HG03159 (cell line): ENCODE data around the gene DPP6.
"Not testable (repeated sequence)": the region's sequence is repeated elsewhere in the genome, so short reads cannot be mapped to it uniquely, and the experiment has no call there.

ENCODE experiments used
- ATAC-seq: cut with Tn5 transposase; IDR thresholded peaks from one replicate; pipeline ENCODE4 v1.9.1; 2021; ENCODE audit warnings: mild to moderate bottlenecking, moderate library complexity; ENCODE audit not compliant: unreplicated experiment

DPP6 gene

DNA sequence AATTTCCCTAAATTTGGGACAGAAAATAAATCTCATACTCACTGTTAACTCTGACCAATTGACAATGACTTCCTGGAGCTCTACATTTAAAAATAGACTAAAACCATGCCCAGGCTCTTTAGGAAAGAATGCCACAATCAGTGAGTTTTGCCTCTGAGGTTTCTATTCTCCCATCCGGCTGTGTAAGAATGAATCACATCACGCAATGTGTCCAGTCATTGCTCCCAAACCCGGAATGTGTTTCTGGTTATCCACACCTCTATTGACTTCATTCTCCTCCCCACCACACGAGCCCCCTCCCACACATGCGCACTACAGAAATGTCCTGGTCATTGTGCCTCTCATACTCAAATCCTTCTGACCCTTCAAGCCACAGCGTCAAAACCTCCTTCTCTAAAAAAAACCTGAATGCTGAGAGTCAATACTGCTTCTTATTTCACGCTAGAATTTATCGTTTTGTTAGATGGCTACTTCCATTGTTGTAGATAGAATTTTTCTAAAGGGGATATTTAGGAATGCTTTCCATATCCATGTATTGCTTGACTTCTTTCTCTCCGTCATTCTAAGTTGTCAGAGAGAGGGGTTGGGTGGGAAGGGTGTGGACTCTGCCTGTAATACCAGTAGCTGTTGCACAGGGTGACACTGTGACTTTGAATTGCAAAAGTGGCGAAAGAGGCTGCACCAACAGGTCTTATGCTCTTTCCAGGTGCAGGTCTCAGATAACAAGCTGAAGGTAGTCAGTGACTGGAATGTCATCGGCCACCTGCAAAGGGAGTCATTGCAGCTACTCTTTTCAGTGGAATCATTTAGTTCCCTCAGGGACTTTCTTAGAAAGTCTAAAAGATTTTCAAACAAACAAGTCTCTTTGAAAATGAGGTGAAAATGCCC lies 594.2 kb downstream of the DPP6 start:
- no peak for ATAC-seq

DNA sequence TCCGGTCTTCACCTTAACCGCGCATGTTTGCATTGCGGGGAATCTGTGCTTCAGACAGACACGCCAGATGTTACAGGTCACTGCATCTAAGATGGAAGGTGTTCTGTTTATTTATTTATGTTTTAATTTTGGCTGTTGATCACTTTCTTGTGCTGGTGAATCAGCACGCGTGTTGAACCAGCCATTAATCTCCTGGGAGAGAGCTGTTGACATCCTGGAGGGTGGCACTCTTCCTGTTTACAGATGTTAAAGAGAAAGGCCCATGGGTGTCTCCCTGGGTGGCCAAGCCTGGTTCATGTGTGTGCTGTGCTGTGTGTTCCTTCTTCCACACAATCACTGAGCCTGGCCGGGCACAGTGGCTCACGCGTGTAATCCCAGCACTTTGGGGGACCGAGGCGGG lies 595.4 kb downstream of the DPP6 start:
- no peak for ATAC-seq

DNA sequence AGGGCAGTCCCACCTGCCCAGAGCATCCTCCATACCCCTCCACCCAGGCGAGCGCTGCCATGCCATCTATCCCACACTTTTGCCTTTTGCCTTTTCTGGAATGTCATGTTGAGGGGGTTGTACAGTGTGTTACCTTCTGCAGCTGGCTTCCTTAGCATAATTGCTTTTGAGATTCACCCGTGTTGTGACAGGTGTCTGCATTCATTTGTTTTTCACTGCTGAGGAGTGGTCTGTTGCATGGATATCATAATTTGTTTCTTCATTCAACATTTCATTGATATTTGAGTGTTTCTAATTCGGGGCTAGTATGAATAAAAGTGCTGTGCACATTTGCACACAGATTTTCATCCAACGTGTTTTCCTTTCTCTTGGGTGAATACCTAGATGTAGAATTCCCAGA lies 596.8 kb downstream of the DPP6 start:
- no peak for ATAC-seq

DNA sequence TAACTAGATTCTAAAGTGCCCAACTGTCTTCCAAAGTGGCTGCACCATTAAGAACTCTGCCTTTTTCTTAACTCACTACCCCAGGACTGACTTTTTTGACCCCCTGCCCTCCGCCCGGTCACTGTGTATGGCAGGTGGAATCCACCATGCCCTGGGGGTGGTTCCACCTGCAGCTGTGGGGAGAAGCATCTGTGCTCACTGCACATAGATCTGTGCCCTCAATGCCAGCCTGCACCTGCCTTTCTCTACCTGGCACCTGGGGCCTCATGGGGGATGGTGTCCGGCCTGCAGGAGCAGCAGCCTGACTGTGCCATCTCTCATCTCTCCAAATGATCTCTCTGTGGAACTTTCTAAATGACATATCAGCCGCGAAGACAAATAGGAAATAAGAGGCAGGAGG lies 597.2 kb downstream of the DPP6 start:
- no peak for ATAC-seq

DNA sequence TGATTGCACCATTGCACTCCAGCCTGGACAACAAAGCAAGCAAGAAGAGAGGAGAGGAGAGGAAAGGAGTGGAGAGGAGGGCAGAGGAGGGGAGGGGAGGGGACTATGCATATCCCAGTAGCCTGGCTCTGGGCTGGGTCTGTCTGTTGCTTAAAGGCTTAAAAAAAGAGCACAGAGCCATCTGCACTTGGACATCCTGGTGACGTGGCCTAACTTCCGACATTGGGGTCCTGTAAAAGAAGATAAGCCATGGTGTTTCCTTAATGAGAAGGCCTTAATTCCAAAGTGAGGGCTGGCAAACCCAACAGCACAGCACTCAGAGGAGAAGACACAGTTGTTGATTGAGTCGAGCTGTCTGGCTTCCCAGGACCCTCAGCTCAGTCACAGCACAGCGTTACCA lies 598.1 kb downstream of the DPP6 start:
- no peak for ATAC-seq

DNA sequence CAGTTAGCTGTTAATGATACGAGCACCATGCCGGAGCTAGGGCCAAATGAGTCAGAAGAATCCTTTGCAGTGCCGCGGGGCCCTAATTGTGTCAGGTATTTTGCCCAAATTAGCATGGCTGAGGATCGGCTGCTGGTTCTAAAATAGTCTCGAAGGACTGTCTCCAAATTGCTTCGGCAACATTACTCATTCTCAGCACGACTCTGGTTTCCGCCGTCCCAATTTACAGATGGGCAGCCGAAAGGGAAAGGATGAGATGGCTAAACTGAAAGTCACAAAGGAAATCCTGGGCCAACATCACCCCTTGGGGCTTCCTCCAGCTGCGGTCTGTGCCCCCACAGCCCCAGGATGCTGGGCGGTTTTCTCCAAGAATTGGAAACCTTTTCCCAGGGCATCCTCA lies 599.3 kb downstream of the DPP6 start:
- no peak for ATAC-seq

DNA sequence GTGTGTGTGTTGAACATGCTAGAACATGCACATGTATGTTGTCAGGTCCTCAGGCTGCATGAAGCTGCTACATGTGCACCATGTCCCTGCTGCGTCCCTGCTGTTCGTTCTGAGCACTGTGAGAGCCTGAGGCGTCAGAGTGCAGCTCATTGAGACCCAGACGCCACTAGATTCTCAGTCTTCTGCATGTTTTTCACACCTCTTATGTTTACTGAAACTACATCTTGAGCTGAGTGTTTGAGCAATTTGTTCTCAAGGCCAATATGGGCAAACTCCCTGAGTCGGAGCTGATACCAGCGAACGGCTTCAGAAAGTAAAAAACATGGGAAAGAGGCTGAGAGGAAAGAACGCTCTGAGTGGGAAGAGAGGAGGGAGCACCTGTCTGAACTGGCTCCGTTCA lies 600.4 kb downstream of the DPP6 start:
- no peak for ATAC-seq

DNA sequence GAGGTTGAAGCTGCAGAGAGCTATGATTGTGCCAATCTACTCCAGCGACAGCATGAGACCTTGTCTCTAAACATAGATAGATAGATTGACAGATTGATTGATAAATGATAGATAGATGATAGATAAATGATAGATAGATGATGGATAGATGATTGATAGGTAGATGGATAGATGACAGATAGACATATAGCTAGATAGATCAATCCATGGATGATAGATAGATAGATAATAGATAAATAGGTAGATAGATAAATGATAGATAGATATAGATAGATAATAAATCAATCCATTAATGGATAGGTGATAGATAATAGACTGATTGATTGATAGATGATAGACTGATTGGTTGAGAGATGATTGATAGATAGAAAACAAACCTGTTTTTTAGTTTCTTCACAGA lies 601.1 kb downstream of the DPP6 start:
- ATAC-seq = no peak

DNA sequence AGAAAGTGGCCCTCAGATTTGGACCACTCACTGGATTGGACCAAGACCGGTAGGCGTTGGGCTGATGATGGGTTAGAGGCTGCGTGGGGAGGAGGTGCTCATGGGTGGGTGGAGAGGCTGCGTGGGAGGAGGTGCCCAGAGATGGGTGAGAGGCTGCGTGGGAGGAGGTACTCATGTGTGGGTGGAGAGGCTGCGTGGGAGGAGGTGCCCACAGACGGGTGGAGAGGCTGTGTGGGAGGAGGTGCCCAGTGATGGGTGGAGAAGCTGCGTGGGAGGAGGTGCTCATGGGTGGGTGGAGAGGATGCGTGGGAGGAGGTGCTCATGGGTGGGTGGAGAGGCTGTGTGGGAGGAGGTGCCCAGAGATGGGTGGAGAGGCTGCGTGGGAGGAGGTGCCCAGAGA lies 604.4 kb downstream of the DPP6 start:
- no peak for ATAC-seq

DNA sequence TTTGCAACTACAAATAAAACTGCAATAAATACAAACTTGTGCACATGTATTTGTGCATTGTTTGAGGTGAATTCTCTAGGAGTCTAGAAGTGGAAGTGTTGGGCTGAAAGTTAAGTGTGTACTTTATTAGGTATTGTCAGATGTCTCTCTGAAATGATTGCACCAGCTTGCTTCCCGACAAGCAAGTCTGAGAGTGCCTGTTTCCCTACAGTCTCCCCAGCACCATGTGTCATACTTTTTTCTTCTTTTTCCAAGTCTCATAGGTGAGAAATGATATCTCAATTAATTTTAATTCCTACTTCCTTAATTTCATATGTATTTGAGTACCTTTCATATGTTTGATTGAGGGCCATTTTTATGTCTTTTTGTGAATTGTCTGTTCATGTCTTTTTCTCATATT lies 614.6 kb downstream of the DPP6 start:
- ATAC-seq = no peak

DNA sequence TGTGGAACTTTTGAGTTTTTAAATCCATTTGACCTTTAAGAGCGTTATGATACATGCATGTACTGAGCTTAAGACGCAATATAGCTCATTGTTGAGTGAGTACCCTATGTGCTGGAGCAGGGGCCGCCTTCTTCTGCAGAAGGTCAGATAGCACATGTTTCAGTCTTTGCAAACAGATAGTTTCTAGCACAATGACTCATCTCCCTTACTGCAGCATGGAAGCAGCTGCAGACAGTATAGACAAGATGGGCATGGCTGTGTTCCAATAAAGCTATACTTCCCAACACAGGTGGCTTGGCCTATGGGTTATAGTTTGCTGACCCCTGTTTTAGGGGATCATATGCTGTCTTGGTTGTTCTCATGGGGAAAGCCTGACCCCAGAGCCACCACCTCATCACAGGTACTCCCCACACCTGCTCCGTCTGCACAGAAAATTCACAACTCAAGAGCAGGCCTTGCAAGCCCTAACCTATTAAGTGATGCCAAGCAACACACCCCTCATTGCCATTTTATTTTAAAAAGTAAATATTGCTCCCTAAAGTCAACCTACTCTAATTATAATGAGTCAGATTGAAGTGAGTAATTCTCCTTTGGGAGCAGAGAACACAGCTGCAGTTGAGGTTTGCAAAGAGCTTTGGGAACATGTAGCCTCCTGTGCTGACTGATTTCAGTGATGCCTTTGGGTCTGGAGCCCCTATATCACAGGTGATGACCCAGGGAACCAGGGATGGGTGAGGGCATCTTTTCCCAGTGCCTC lies 620.6 kb downstream of the DPP6 start:
- no peak for ATAC-seq

DNA sequence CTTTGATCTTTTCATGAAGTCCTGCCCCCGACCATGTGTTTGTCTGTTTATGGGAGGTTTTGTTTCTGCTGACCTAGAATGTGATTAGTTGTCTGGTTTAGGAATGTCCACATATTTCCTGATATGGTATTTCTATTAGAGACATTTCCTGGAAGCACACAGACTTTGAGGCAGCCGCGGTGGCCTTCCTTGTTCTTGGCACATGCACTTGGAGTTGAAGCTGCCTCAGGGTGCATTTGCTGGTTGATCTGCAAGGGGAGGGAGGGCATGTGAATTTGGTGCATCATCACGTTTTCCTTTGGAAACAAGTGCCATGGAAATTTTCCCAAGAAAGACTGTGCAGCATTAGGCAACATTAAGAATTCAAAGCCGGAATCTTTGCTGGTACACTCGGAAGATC lies 622.0 kb downstream of the DPP6 start:
- ATAC-seq = no peak

DNA sequence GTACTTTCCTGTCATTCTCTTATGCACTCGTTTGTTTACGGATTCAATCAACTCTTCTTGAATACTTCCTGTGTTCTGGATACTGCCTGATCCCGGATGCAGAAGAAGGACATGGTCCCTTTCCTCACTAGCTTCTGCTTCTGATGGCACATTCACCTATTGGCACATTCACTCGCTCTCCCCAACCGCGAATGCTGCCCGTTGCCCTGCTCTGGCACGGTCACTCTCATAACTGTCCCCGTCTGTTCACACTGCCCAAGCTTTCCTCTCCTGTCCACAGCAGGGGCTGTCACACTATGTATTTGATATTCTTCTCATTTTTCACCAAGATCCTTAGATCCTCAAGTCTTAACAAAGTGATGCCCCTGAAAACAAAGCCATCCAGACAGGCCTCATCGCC lies 623.4 kb downstream of the DPP6 start:
- ATAC-seq = no peak

DNA sequence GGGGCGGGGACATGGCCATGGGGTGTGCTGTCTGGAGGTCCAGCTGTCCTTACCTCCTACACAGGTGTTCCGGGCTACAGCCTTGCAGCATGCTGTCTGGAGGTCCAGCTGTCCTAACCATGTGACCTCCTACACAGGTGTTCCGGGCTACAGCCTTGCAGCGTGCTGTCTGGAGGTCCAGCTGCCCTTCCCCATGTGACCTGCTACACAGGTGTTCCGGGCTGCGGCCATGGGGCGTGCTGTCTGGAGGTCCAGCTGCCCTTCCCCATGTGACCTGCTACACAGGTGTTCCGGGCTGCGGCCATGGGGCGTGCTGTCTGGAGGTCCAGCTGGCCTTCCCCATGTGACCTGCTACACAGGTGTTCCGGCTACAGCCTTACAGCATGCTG lies 623.8 kb downstream of the DPP6 start:
- not testable (repeated sequence) for ATAC-seq

DNA sequence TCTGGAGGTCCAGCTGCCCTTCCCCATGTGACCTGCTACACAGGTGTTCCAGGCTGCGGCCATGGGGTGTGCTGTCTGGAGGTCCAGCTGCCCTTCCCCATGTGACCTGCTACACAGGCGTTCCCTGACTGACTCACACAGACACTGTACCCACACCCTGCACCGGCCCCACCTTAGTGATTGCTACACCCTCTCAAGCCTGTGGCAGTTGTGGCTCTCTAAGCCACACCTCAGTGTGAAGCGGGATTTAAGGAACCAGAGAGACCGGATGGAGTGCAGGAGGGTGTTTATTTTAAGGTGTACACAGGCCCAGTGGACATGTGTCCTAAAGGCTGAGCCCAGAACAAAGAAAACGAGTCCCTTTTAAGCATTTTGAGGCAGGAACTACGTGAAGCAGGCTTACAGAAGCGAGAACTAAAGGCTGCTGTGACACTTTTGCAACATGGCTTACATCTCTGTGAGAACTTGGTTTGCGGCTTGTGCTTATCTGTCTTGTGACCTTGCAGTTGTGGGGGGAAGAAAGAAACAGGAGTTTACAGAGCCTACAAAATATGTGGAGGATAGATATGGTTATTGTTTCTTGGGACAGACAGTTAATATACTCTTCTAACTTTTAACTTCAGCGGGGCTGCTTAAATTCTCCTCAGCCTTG lies 624.4 kb downstream of the DPP6 start:
- no peak for ATAC-seq

DNA sequence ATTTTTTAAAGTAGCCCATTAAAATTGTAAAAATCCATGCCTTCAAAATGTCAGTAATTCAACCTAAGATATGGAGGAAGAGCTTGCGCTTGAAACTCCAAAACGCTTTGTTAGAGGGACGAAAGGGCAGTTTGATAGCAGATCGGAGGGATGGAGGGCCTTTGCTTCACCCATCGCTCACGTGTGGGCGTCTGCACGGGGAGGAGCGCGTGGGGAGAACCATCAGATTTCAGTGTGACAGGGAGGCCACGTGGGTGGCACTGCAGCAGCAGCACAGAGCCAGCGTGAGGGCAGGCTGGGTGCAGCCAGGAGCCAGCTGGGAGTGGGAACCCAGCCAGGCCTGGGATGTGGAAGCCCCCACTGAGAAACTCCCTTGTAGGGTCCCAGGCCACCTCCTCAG lies 625.3 kb downstream of the DPP6 start:
- no peak for ATAC-seq

DNA sequence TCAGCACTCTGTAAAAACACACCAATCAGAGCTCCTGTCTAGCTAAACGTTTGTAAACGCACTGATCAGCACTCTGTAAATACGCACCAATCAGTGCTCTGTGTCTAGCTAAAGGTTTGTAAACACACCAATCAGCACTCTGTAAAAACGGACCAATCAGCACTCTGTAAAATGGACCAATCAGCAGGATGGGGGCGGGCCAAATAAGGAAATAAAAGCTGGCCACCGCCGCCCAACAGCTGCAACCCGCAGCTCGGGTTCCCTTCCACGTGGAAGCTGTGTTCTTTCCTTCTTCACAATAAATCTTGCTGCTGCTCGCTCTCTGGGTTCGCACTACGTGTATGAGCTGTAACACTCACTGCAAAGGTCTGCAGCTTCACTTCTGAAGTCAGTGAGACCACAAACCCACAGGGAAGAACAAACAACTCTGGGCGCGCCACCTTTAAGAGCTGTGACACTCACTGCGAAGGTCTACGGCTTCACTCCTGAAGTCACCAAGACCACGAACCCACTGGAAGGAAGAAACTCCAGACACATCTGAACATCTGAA lies 625.9 kb downstream of the DPP6 start:
- ATAC-seq = not testable (repeated sequence)

DNA sequence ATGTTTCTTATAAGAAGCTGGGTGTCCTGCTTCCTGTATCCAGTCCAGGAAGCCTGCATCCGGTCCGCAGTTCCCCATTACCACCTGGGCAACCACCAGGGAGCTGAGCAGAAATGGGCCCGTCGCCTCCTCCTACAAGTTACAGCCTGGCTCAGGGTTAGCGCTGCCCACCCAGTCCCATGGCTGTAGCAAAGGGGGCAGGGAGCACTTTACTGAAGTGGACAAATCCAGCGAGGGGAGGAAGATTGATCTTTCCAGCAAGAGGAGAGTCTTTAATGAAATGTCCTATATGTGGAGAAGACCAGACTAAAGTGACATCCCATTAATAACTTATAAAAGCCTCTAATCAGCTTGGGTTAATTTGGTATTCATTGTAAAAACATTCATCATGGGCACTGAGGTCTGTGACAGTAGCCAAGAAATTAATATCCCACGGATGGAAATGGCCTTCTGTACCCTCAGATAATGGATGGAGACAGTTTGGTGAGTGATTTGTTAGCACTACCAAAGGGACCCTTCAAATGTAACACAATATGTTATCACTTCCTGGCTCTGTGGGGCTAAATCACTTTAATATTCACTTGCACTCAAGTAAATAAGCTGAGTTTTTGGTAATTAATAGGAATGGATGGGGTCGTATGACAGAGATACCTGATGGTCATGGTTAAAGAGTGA lies 627.3 kb downstream of the DPP6 start:
- no peak for ATAC-seq

DNA sequence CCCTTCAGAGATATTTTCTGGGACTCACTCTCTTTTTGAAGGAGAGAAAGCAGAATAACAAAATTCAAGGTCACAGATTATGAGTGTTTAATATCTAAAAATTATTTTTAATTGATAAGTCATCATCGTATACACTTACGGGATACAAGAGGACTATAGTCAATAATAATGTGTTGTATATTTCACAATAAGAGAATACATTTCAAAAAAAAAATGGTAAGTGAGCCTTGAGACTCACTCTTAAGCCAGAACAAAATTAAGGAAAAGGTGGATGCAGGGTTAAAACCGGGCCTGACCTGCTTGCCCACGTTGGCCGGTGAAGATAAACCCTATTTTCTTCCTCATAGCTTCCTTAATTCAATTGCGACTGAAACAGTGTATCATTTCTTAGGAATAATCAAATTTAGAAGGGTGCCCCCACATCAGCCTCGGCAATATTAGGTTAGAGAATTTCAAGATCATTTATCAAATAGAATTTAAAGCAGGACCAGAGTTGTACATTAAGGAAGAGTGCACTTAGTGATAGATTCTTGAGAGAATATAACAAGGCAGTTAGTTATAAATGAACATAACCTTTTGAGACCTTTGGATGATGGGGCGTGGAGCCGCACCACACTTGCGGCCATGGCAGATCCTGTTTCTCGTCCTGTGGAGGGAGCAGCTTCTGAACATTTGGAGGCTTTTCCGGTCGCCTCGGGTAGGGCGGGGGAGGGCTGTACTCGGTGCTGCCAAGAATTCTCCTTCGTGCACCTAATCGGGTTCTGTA lies 628.9 kb downstream of the DPP6 start:
- ATAC-seq = no peak

DNA sequence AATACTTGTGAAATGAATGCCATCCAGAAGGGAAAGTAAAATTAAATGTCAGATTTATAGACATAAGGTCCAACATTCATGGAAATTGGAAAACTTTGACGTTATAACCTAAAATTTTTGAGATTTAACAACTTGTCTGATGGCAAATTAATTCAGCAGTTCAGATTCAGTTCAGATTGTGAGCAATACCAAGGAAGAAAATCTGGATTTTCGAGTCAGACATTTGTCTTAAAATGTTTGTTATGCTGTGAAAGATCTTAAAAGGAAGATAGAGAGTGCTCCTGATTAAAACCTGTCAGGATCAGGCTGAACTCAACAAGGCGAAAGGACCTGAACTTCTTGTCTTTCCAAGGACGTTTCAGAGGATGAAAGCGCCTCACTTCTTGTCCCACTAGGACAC lies 629.8 kb downstream of the DPP6 start:
- ATAC-seq = no peak
